Liver (tissue), 9 donors: ENCODE measurements around the gene POC1A. TPM values are rescaled to one million over a fixed set of nuclear protein-coding genes. Genes with fewer than 3 reads are reported as not detected.
A peak's percentile ranks its signal among the peaks of the same experiment; 100 is the strongest.

Experiments used
- DNase-seq: peaks from one replicate; pipeline ENCODE4 v3.0.0-alpha.2; 2017; ENCODE audit warnings: low spot score
- H3K27ac ChIP-seq, 2 donors: one replicate each; pipeline ENCODE4 v1.7.0; 2013; ENCODE audit warnings: inconsistent platforms in 2 of 2, low read length in 2 of 2, control low read depth in 1 of 2, low read depth in 1 of 2, mild to moderate bottlenecking in 1 of 2
- H3K27me3 ChIP-seq, 4 donors: one replicate each; pipeline versions ENCODE4 v1.6.1 to v1.7.0; 2013; ENCODE audit warnings: low read length in 3 of 4, inconsistent platforms in 1 of 4, mild to moderate bottlenecking in 1 of 4, moderate library complexity in 1 of 4; ENCODE audit not compliant: control insufficient read depth in 4 of 4, insufficient read depth in 4 of 4
- H3K36me3 ChIP-seq, 4 donors: one replicate each; pipeline versions ENCODE4 v1.6.1 to v1.7.0; 2013; ENCODE audit warnings: low read length in 3 of 4, mild to moderate bottlenecking in 3 of 4, low read depth in 1 of 4, moderate library complexity in 1 of 4; ENCODE audit not compliant: control insufficient read depth in 4 of 4, insufficient read depth in 3 of 4
- H3K4me1 ChIP-seq, 4 donors: one replicate each; pipeline versions ENCODE4 v1.6.1 to v1.7.0; 2013; ENCODE audit warnings: low read length in 3 of 4, mild to moderate bottlenecking in 3 of 4, moderate library complexity in 1 of 4; ENCODE audit not compliant: control insufficient read depth in 4 of 4, insufficient read depth in 4 of 4
- H3K4me3 ChIP-seq, 3 donors: one replicate each; pipeline versions ENCODE4 v1.6.1 to v1.7.0; 2013; ENCODE audit warnings: low read length in 3 of 3, control low read depth in 1 of 3, low read depth in 1 of 3, mild to moderate bottlenecking in 1 of 3
- H3K9ac ChIP-seq, 2 donors: one replicate each; pipeline ENCODE4 v1.7.0; 2013; ENCODE audit warnings: low read length in 2 of 2, mild to moderate bottlenecking in 2 of 2, moderate library complexity in 2 of 2, control low read depth in 1 of 2, low read depth in 1 of 2
- H3K9me3 ChIP-seq, 4 donors: one replicate each; pipeline versions ENCODE4 v1.6.1 to v1.7.0; 2013; ENCODE audit warnings: low read length in 3 of 4; ENCODE audit not compliant: control insufficient read depth in 4 of 4
- EGR1 ChIP-seq, 2 donors: IDR thresholded peaks; 2 replicates each; pipeline ENCODE4 v1.6.1; 2016 to 2018; ENCODE audit warnings: antibody characterized with exemption in 2 of 2, low read depth in 2 of 2
- FOXA1 ChIP-seq: IDR thresholded peaks from 2 replicates; pipeline ENCODE4 v1.6.1; 2016; ENCODE audit warnings: antibody characterized with exemption
- FOXA2 ChIP-seq: IDR thresholded peaks from 2 replicates; pipeline ENCODE4 v1.6.1; 2016; ENCODE audit warnings: antibody characterized with exemption
- GABPA ChIP-seq, 2 donors: IDR thresholded peaks in 1 of 2; conservative IDR thresholded peaks in 1 of 2; 2 replicates each; pipeline ENCODE4 v1.6.1; 2016; ENCODE audit warnings: antibody characterized with exemption in 2 of 2, mild to moderate bottlenecking in 1 of 2, moderate library complexity in 1 of 2
- HNF4A ChIP-seq, 2 donors: conservative IDR thresholded peaks; 2 replicates each; pipeline ENCODE4 v1.6.1; 2016; ENCODE audit warnings: antibody characterized with exemption in 2 of 2, mild to moderate bottlenecking in 2 of 2
- HNF4G ChIP-seq: IDR thresholded peaks from 2 replicates; pipeline ENCODE4 v1.6.1; 2016; ENCODE audit warnings: antibody characterized with exemption
- JUND ChIP-seq, 2 donors: IDR thresholded peaks; 2 replicates each; pipeline ENCODE4 v1.6.1; 2016; ENCODE audit warnings: antibody characterized with exemption in 2 of 2
- NR2F2 ChIP-seq: IDR thresholded peaks from 2 replicates; pipeline ENCODE4 v1.6.1; 2016; ENCODE audit warnings: antibody characterized with exemption
- RAD21 ChIP-seq, 2 donors: IDR thresholded peaks; 2 replicates each; pipeline ENCODE4 v1.6.1; 2016; ENCODE audit warnings: antibody characterized with exemption in 2 of 2, mild to moderate bottlenecking in 2 of 2
- RXRA ChIP-seq, 2 donors: IDR thresholded peaks; 2 replicates each; pipeline ENCODE4 v1.6.1; 2017 to 2018; ENCODE audit warnings: antibody characterized with exemption in 2 of 2, mild to moderate bottlenecking in 1 of 2
- SP1 ChIP-seq: IDR thresholded peaks from 2 replicates; pipeline ENCODE4 v1.6.1; 2018; ENCODE audit warnings: antibody characterized with exemption, mild to moderate bottlenecking
- TAF1 ChIP-seq: conservative IDR thresholded peaks from 2 replicates; pipeline ENCODE4 v1.6.1; 2016; ENCODE audit warnings: antibody characterized with exemption, mild to moderate bottlenecking
- YY1 ChIP-seq: IDR thresholded peaks from 2 replicates; pipeline ENCODE4 v1.6.1; 2016; ENCODE audit warnings: antibody characterized with exemption, mild to moderate bottlenecking
- ZBTB33 ChIP-seq: IDR thresholded peaks from 2 replicates; pipeline ENCODE4 v1.6.1; 2016; ENCODE audit warnings: antibody characterized with exemption
- WGBS: extraction: QIAGEN DNeasy Blood & Tissue Kit; methylation state at CpG from one replicate; pipeline ENCODE4 v1.1.7; 2013; 5-methylcytosine and 5-hydroxymethylcytosine counted together
- polyA plus RNA-seq, 2 donors: library from polyadenylated mRNA; stranded (reverse) in 1 of 2; unstranded in 1 of 2; fragments of 200-250 nt in 1 of 2; fragments of >200 nt in 1 of 2; fragmentation: Nextera tagmentation in 1 of 2; extraction: Ambion mirVana in 1 of 2; gene quantifications; one replicate each; pipeline versions ENCODE4 v1.2.1 to v1.2.3, GENCODE V29; 2013 to 2015
- total RNA-seq, 2 donors: library from RNA; depleted of rRNA; stranded (reverse); fragments of >200 nt; gene quantifications; one replicate each; pipeline ENCODE4 v1.2.3, GENCODE V29; 2014
- TF ChIP-seq, protein P1 (sequence below): fragments of 150-350 bp; IDR thresholded peaks from 2 replicates; pipeline ENCODE4 v1.5.1; 2017; ENCODE audit warnings: improper control_type of control experiment, low read depth, low read length; ENCODE audit not compliant: missing input control
- TF ChIP-seq, protein P2 (sequence below): IDR thresholded peaks from 2 replicates; pipeline ENCODE4 v1.6.1; 2016; ENCODE audit warnings: antibody characterized with exemption, mild to moderate bottlenecking
- TF ChIP-seq, protein P3 (sequence below): IDR thresholded peaks from 2 replicates; pipeline ENCODE4 v1.6.1; 2016; ENCODE audit warnings: antibody characterized with exemption
- donor health status: healthy.
- donor health status: healthy.
- donor health status: healthy.
- donor health status: healthy.
- donor health status: healthy.

Gene POC1A
- total and polyA plus RNA-seq, 4 donors, result 1.4 to 12.7 (median 4.8) TPM

DNA sequence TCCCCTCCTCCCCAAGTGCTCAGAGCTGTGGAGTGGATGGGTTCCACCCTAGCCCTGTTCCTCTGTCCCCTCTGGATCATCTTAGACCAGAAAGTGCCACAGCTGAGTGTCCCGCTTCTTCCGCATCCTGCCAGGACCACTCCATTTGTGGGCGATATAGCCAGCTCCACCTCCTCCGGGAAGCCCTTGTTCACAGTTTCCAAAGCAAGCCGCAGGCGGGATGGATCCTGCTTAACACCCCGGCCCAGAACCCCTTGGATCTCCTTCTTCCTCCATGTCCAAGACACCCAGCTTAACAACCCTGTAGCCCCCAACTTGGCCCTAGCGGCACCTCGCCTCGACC, 43.2 kb upstream of the POC1A start:
- Histone ChIP-seq H3K9me3 (no peaks in the 10 kb centered on the region), H3K4me3 (peak overlapping the region in 2 of 3 donors; percentile 74 to 82), H3K4me1 (peaks cover 6 to 44% (median 28%) of the 10 kb centered on the region in 4 donors), H3K9ac (peak overlapping the region in 1 of 2 donors; percentile 57), H3K27ac (peak overlapping the region; percentile 72 to 83), H3K36me3 (peaks cover 0 to 11% (median 6%) of the 10 kb centered on the region in 4 donors), H3K27me3 (no peaks in the 10 kb centered on the region)
- no peak for TF ChIP-seq RXRA (IDR thresholded peaks at IDR 0.05)
- no peak for TF ChIP-seq NR2F2
- TF ChIP-seq, protein P1, sequence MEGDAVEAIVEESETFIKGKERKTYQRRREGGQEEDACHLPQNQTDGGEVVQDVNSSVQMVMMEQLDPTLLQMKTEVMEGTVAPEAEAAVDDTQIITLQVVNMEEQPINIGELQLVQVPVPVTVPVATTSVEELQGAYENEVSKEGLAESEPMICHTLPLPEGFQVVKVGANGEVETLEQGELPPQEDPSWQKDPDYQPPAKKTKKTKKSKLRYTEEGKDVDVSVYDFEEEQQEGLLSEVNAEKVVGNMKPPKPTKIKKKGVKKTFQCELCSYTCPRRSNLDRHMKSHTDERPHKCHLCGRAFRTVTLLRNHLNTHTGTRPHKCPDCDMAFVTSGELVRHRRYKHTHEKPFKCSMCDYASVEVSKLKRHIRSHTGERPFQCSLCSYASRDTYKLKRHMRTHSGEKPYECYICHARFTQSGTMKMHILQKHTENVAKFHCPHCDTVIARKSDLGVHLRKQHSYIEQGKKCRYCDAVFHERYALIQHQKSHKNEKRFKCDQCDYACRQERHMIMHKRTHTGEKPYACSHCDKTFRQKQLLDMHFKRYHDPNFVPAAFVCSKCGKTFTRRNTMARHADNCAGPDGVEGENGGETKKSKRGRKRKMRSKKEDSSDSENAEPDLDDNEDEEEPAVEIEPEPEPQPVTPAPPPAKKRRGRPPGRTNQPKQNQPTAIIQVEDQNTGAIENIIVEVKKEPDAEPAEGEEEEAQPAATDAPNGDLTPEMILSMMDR, result no peak
- TF ChIP-seq SP1, result no peak
- TF ChIP-seq JUND (IDR thresholded peaks at IDR 0.05), result no peak
- no peak for TF ChIP-seq ZBTB33
- no peak for TF ChIP-seq HNF4G
- TF ChIP-seq, protein P2, sequence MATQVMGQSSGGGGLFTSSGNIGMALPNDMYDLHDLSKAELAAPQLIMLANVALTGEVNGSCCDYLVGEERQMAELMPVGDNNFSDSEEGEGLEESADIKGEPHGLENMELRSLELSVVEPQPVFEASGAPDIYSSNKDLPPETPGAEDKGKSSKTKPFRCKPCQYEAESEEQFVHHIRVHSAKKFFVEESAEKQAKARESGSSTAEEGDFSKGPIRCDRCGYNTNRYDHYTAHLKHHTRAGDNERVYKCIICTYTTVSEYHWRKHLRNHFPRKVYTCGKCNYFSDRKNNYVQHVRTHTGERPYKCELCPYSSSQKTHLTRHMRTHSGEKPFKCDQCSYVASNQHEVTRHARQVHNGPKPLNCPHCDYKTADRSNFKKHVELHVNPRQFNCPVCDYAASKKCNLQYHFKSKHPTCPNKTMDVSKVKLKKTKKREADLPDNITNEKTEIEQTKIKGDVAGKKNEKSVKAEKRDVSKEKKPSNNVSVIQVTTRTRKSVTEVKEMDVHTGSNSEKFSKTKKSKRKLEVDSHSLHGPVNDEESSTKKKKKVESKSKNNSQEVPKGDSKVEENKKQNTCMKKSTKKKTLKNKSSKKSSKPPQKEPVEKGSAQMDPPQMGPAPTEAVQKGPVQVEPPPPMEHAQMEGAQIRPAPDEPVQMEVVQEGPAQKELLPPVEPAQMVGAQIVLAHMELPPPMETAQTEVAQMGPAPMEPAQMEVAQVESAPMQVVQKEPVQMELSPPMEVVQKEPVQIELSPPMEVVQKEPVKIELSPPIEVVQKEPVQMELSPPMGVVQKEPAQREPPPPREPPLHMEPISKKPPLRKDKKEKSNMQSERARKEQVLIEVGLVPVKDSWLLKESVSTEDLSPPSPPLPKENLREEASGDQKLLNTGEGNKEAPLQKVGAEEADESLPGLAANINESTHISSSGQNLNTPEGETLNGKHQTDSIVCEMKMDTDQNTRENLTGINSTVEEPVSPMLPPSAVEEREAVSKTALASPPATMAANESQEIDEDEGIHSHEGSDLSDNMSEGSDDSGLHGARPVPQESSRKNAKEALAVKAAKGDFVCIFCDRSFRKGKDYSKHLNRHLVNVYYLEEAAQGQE, result no peak
- no peak for TF ChIP-seq TAF1
- TF ChIP-seq FOXA2, result no peak
- no peak for TF ChIP-seq RAD21 (IDR thresholded peaks at IDR 0.05)
- TF ChIP-seq, protein P3, sequence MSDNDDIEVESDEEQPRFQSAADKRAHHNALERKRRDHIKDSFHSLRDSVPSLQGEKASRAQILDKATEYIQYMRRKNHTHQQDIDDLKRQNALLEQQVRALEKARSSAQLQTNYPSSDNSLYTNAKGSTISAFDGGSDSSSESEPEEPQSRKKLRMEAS, result no peak
- no peak for TF ChIP-seq FOXA1
- no peak for TF ChIP-seq GABPA (IDR thresholded peaks at IDR 0.05 in 1 of 2, conservative IDR thresholded peaks at IDR 0.05 in 1 of 2)
- no peak for TF ChIP-seq EGR1 (IDR thresholded peaks at IDR 0.05; ENCODE audit: low read depth in 2 of 2)
- no peak for TF ChIP-seq YY1
- TF ChIP-seq HNF4A (conservative IDR thresholded peaks at IDR 0.05), result no peak
- DNase-seq, result no peak
- WGBS, result 64% methylated on average over 10 of the region's 10 CpGs

GRCh38 chr3:52196977-52197376, 42.8 kb upstream of the POC1A start:
- Histone ChIP-seq H3K4me1 (peaks cover 6 to 41% (median 26%) of the 10 kb centered on the region in 4 donors), H3K4me3 (no peak overlapping the region), H3K36me3 (peaks cover 0 to 7% (median 4%) of the 10 kb centered on the region in 4 donors), H3K9ac (no peak overlapping the region), H3K27ac (peak overlapping the region in 1 of 2 donors; percentile 11), H3K27me3 (no peaks in the 10 kb centered on the region), H3K9me3 (no peaks in the 10 kb centered on the region)
- TF ChIP-seq RAD21 (IDR thresholded peaks at IDR 0.05) (no peak), HNF4G (peak; percentile 17)
- TF ChIP-seq, protein P2, result no peak
- no peak for DNase-seq
- 77% methylated on average over 3 of the region's 3 CpGs for WGBS
